Putamen (tissue), 1 donor: Measurements from ENCODE around the gene UNC5A.

Source experiments
- DNase-seq: peaks from one replicate; pipeline ENCODE4 v3.0.0-alpha.2; 2016; ENCODE audit warnings: low spot score

Gene UNC5A

DNA sequence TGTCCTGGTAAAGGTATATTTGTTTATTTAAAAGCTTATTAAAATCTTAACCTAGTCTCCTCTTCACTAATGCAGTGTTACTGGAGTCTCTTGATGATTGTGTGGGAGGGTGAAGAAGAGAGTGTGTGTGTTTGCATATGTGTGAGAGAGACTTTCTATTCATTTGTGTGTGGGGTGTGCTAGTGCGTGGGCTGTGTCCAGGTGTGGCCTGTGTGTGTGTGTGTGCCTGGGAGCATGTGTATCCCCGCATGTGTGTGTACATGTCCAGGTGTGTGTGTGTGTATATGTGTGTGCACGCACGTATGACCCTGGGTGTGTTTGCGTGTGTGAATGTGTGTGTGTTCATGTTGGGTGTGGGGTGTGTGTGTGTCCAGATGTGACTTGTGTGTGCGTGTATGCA lies 10.3 kb upstream of the UNC5A start:
- DNase-seq = no peak

DNA sequence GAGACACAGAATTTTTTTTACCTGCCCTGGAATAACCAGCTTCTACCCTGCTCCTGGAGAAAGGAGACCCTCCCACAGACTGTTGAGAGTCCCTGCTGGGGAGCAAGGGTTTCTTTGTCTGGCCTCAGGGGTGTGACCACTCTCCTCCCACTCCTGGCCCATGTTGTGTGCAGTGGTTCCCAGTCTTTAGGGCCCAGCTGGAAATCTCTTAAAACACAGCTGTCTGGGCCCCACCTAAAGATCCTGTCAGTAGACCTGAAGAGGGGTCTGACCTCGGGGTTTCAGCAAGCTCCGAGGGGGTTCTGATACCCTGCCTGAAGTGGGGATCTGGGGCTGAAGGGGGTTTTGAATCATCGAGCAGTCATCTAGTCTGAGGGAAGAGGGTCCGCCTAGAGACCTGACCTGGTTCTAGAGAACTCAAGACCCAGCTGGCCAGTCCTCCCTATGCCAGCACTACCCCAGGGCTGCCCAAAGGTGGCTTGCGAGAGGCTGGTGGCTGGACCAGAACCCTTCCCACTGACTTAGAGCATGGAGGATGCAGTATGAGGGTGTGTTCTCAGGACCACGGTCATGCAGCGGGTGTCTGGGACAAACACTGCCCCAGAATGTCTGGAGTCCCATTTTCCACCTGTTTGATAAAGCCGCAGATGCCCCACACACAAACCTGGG lies 8.1 kb upstream of the UNC5A start:
- no peak for DNase-seq

DNA sequence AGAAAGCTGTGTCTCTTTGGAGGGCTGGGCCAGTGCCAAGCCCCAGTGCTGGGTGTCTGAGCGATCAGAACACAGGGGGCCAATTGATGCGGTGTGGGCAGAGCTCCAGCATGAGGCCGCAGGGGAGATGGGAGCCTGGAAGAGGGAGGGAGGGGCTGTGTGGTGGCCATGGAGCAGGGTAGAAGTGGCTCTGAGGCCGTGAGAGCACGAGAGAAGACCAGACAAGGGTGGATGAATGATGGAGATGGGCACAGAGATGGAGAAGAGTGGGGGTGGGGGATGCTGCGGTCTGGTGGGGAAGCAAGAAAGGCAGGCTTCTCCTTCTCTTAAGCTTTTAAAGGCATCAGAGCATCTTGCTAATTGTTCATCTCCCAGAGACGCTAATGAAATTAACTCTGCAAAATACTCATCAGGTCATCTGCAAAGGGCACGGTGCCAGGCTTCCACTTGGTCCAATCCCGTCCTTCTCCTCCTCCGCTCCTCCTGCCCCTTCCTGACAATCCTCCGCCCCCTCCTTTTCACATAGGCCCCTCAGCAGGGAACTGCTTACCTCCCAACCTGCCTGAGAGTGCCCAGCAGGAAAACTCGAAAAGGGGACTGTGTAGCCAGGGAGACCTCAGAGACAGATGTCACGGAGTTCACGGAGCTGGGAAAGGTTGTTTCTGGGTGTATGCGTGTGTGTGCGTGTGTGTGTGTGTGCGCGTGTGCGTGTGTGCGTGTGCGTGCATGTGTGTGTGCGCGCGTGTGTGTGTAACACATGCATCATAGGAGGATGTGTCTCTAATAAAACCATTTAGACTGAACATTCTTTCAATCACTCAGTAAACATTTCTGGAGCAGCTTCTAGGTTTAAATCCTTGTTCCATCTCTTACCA lies 7.1 kb upstream of the UNC5A start:
- DNase-seq = no peak

DNA sequence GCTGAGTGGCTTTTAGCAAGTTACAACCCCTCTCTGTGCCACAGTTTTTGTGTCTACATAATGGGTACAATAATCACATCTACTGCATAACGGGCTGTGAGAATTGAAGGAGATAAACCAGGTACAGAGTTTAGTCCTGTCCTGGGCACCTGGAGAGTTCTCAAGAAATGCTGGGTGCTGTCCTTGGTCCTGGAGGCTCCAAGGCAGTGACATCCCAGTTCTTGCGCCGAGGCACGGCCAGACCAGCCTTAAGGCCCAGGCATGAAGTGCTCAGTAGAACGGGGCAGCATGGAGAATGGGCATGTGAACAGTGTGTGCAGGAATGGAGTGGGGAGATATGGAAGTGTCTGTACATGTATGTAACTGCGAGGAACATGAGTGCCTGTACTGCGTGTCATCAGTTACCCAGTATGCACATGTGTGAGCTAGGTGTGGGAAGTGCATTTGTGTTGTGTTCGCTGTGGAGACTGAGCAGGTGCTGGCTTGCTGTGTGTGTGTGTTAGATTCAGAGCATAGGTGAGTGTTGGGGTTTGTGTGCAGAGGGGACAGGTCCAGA lies 6.3 kb upstream of the UNC5A start:
- no peak for DNase-seq

DNA sequence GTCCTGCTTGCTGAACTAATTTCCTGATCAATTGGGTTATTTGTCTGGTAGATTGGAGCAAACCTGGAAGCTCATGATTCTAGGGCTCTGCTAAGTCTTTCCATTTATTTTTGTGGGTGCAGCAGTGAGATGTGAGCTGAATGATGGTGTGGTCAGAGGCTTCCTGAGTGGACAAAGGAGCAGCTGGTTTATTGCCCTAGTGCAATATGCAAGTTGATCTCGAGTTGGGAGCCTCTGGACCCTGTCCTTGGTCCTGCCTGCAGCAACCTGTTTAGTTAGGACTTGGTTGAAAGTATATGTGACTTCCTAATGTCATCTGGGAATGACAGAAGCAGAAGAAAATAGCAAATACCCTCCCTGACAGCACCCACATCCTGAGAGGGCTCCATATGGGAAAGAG lies 4.2 kb upstream of the UNC5A start:
- no peak for DNase-seq

DNA sequence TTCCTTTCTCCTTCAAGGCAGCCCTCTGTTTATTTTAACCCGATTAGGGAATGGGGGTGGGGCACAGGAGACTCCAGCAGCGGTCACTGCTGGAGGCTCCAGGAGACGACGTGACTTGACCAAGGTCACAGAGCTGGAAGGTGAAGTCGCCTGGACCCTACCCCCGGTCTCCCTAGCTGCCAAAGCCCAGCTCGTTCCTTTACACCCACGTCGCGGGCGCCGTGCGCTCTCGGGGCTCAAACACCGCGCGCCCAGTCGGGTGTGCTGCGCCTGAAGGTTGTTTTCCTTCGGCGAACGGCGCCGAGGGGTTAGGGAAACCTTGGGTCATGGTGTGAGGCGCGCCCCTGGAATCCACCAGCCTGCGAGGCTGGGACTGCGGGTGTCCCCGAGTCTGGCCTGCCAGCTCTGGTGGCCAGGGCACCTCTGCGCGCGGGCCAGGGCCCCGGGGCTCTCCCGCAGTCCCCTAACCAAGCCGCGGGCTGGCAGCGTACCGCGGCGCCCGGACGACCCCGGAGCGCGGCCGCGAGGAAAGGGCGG lies 747 bp upstream of the UNC5A start:
- DNase-seq = no peak

DNA sequence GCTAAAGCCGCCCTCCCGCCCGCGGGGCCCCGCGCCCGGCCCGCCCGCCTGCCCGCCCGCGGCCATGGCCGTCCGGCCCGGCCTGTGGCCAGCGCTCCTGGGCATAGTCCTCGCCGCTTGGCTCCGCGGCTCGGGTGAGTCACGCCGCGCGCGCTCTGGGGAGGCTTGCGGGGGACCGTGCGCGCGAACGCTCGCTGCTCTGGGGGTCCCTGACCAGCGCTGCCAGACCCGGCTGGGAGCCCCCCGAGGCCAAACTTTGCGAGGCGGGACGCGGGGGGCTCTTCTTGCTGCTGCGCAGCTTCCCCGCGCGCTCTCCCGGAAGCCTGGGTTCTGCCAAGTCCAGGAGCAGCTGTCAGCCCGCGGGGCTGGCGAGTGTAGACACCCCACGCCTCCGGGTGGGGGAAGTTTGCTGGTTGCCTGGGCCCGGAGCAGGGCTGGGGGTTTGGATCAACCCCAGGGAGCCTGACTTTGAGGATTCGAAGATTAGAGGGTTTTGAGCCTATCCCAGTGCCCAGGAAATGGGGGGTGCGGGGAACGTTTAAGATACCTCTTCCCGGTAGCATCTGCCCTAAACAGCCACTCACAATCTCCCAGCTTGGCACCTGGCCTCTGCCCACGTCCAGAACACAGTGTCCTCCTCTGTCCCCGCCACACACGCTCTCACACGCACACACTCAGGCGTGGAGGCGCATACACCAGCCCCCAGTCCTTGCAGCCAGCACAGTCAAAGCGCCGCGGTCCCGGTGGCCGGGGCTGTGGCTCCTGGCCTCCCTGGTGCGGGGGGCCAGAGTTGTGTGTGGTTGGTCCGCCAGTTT lies 535 bp downstream of the UNC5A start:
- DNase-seq = no peak

DNA sequence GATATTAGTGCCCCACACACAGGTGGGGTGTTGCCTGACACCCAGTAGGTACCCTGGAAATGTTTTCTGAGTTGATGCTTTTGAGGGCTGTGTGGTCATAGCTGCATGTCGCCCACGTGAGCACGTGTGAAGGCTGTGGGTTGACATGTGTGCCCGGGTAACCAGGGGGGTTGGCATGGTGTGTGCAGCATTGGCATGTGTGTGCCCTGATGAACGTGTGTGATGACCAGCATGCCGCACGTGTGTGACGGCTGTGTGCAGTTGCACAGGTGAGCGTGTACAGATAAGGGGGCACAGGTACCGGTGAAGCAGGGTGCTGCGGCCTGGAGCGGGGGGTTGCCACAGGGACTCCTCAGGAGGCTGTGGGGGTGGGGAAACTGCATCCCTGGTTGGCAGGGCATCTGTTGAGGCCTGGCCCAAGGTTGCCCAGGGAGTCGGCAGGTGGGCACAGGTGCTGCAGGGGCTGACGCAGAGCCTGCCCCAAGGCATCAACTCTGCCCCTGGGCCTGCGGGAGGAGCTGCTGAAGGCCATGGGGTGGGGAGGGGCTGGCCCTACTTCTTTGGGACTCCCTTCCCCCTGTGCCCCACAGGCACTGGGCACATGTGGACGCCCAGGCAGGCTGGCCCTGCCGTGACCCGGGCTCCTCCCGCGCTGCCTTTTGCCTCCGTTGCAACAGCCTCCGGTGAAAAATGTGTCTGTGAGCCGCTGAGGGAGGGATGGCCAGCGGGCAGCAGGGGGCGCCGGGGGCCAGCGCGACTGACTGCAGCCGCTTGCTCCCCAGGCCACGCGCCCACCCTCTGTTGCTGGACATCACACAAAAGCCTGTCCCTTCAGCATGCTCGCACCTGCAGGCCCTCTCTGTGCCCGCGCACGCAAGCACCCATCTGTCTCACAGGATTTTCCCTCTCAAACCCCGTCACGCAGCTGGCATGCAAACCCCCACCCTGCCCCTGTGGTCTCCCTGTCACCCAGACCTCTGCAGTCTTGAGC lies 2.2 kb downstream of the UNC5A start:
- DNase-seq = no peak

DNA sequence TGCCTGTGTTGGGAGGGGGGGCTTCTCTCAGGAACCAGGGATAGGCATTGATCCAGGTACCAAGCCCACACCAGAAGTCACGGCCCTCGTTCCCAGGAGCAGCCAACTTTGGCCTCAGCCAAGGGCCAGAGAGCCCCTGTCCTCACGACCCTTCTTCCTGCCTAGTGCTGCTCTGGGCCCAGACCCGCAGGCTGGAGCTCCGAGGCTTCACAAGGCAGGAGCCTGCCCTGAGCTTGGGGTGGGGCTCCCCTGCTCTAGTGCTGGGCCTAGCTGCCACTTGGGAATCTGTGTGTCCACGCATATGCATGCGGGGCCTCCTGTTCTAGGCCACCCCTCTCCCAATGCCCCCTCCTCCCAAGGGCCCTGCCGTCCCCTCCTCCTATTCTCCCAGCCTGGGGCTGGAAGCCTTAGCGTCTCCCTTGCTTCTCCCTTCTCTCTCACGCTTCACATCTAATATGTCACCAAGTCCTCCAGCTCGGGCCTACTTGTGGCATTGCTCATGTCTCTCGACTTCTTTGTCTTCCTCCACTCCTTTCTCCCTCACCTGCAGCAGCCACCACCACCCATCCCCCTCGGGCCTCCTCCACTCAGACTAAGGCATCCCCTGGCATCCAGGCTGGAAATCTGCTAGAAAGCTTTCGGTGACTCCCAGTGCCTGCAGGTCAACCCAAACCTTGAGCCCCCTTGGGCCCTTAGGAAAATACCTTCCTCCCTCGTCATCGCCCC lies 3.4 kb downstream of the UNC5A start:
- DNase-seq = no peak

DNA sequence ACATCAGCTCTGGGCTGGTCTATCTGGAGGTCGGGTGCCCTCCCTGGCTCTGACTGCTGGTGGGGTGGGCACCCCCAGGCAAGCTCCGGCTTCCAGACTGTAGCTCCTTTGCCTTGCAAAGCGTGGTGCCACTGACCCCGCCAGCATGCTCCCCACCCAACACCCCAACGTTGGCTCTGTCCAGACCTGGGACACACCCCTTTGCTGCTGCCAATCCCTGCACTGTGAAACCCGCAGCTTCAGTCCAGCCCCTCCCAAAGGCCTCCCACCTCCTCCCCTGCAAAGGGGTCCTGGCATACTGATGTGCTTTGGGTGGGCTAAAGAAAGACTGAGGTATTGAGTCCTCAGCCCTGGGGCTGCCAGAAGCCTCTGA lies 3.9 kb downstream of the UNC5A start:
- no peak for DNase-seq

DNA sequence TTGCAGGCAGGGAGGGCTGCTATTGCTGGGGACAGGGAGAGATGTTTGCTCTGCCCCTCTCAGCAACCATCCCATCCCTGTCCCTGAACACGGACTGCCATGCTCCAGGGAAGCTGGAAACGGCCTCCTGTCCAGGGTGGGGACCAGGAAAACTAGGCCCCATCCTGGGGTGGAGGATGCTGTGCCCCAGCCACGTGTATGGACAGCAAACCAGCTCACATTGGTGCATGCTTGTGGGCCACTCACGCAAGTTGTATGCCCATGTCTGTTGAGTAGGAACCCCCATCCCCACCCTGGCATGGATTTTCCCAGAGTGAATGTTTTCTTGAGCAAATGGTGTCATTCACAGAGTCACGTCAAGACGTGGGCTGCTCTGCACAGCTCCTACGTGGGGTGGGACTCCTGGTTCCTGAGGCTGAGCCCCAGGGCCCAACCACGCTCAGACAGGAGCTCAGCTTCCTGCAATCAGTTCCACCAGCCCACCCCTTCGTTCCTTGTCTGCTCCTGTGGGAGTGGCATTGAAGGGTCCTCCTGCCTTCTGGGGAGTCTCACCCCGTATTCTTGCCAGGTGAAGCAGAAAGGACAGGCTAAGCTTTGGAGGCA lies 4.6 kb downstream of the UNC5A start:
- peak; percentile 76 for DNase-seq

DNA sequence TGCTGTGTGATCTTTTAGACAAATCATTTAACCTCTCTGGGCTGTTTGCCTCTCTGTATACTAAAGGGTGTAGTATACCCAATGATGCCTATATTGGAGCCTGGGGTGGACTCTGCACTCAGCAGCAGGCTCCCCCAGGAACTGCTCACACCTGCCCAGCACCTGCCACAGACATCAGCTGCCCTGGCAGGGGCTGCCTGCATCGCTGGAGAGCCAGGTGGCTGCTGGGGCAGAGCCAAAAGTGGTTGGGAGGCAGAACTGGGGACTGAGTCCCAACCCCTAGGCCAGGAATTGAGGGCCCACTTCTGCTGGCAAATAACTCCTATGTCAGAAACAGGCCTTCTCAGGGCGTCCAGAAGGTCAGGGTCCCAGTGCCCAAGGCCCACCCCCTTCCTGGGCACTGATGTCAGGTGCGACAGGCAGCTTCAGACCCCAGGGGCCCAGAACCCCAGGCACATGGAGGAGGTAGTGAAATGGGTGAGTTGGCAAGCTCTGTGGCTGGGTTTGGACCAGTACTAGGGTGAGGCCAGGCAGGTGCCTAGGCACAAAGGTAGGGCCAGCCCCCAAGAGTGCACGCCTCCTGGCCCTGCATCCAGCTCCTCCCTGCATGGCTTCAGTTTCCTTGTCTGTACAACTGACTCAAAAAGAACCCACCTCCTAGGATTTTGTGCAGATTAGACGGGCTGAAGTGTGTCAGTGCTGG lies 5.8 kb downstream of the UNC5A start:
- DNase-seq = no peak

DNA sequence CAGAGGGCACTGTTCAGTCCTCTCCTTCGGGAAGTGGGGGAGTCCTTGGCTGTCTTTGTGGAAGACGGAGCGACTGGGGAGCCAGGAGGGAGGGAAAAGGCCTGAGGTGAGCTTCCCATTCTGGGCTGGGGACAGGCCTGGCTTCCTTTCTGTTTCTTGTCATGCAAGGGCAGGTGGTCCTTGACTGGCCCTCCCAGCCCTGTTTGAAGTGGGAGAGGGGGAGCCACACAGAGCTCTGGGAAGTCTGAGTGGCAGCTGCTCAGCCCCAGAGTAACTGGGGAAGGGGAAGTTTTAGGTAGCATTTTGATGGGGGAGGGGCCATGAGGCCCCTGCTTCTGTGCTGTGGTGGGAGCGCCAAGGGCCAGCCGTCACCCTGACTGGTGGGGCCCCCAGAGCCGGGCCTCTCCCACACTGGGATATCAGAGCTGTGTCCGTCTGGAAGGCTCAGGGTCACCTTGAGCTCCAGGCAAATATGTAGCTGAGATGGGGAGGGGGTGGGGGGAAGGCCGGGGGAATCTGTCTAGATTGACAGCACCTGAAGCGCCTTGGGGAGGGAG lies 6.5 kb downstream of the UNC5A start:
- DNase-seq = no peak

DNA sequence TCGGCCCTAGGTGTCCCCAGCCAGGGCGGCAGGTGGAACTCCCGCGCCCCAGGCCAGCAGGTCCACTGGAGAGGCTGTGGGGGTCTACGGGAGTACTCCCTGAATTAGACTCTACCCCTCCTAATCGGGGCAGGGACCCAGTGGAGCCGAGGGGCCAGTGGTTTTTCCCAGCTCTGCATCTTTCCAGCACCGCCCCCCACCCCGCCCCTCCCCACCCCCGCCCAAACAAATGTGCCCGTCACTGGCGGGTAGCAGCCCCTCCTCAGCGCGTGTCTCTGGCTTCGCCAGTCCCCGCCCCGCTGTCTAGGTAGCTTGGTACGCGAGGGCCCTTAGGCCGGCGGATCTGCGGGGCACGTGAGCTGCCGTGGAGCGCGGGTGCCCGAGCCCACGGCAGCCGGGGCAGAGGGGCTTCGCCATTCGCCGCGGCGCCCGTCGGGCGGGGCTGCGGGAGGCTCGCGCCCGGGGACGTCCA lies 7.0 kb downstream of the UNC5A start:
- DNase-seq = no peak

DNA sequence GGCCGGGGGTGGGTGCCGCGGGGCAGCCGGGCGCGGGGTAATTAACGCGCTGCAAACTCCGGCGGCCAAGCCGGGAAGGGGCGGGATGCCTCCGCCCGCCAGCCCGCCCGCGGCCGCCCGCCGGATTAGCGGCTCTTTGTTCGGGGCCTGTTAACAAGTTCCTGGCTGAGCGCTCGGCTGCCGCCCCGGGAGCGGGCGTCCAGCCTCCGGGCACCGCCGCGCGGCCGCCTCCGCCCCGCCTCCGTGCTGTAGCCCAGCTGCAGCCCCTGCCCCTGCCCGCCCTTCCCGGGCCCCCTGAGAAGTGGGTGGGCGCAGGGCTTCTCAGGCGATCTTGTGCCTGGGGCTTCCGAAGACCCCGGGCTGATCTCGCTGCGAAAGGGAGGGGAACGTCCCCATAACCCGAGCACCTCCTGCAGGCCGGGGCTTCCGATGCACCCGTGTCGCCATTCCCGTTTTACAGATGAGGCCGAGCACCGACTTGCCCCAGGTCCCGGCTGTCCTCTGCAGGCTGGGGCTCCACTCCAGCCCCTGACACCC lies 7.5 kb downstream of the UNC5A start:
- no peak for DNase-seq

DNA sequence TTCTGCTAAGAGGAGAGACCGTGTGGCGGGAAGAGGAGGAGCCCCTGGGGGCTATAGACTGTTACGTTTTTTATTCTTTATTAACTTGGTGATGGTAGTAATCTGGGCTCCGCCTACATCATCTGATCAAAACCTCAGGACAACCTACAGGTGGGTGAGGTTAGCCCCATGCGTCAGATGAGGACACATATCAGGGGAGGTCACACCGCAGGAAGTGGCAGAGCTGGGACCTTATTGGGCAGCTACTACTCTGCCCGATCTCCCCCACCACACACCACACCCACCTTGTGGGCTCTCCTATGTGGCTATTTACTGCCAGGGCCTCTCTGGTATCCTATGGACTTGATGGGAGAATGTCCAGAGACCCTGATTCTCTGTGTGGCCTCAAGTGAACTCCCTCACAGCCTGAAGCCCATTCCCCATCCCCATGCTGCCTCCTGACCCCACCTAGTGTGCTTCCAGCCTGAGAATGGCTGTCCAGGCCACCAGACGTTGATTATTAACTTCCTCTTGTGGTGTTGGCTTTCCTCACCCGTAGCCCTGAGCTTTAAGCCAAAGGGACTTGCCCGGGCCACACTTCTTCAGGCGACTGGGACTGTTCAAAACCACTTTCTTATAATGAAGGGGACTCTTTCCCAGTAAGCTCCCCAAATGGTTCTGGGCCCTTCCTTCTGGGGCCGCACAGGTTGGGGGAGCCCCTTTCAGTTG lies 8.2 kb downstream of the UNC5A start:
- no peak for DNase-seq

DNA sequence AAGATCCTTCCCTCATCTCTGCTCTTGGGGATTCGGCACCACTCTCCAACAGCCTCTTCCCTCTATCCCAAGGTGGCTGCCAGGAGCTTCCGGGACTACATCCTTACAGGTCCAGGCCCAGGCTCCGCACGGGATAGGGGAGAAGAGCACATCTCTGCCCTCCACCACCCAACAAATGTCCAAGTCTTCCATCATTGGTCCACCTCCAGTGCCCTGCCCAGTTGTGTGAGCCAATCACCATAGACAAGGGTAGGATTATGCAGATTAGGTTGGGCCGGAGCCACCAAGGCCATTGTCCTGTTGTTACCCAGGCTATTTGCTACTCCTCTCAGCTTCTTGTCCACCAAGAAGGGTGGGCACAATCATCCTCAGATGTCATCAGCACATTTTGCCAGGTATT lies 9.1 kb downstream of the UNC5A start:
- no peak for DNase-seq

DNA sequence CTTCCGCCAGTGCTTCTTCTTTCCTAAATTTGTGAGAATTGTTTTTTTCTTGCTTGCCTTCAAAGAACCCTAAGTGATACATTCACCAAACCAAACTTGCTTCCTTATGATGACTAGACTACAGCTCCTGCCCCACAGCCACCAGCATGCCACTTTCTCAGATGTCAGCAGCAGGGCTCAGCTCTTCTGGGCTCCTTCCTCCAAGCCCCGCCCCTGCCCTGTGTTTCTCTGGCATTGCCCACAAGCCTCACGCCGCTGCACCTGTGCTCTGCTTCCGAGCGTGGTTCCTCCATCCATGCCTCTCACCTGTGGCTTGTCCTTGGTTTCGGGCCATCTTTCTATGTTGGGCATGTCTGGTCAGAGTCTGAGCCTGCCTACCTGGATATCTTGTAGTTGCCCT lies 10.6 kb downstream of the UNC5A start:
- no peak for DNase-seq
